GM18867 (cell line): ENCODE data around the gene NXN.
"Not testable (repeated sequence)": the region's sequence is repeated elsewhere in the genome, so short reads cannot be mapped to it uniquely, and the experiment has no call there.

Experiments
- ATAC-seq: cut with Tn5 transposase; IDR thresholded peaks from one replicate; pipeline ENCODE4 v1.9.1; 2021; ENCODE audit warnings: mild to moderate bottlenecking, moderate library complexity; ENCODE audit not compliant: unreplicated experiment

NXN gene

DNA sequence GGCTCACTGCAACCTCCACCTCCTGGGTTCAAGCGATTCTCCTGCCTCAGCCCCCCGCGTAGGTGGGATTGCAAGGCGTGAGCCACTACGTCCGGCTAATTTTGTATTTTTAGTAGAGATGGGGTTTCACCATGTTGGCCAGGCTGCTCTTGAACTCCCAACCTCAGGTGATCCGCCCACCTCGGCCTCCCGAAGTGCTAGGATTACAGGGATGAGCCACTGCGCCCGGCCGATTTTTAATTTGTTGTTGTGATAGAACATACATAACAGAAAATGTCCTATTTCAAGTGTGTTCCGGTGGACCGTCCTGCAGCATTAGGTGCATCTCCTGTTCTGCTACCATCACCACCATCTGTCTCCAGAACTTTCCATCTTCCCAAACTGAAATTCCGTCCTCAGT, 55.3 kb downstream of the NXN start:
- not testable (repeated sequence) for ATAC-seq

DNA sequence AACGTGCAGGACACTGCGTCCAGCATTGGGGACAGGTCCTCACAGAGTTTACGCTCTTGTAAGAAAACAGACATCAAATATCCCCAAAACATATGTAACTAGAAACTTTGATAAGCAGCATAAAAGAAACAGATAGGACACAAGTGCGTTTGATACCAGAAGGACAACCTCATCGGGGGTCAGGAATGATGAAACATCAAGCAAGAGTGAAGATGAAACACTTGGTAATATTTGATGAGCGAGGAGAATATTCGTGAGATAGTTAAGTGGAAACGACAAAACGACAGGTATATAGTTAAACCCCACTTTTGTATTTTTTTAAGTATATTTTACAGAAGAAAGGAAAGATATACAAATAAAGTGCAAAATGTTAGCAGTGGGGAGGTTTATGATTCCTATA, 55.9 kb downstream of the NXN start:
- ATAC-seq = no peak

DNA sequence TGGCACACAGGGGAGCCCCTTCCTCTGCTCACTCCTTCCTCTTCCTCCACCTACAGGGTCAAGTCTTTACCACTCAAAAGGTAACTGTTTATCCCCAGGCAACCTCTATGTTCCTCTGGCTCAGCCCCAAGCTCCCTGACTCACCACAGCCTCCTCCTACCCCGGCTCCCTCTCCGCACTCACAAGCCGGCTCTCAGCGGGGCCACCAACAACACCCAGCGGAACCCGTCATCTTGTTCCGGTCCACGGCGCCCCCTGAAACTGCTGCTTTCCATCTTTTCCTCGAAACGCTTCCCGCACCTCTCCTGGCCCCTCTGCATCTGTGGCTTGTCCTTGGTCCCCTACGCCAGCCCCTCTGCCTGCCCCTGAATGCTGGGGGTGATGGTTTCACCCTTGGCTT, 58.4 kb downstream of the NXN start:
- no peak for ATAC-seq

DNA sequence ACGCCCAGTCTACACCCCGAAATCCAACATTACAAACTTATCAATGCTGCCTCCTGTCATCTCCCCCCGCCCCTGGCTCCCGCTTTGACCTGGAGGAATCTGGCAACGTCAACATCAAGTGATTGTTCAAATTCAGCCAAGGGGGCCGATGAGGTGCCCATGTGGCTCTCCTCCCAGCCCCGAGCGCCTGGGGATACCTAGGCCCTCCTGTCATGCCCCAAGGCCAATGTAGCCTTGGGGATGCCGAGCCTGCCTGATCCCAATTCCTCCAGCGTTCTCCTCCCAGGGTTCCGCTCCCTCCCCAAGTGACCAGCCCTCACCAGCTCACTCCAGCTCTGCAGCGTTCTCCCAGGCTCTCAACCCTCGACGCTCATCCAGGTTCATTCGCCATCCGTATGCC, 59.4 kb downstream of the NXN start:
- ATAC-seq = no peak

DNA sequence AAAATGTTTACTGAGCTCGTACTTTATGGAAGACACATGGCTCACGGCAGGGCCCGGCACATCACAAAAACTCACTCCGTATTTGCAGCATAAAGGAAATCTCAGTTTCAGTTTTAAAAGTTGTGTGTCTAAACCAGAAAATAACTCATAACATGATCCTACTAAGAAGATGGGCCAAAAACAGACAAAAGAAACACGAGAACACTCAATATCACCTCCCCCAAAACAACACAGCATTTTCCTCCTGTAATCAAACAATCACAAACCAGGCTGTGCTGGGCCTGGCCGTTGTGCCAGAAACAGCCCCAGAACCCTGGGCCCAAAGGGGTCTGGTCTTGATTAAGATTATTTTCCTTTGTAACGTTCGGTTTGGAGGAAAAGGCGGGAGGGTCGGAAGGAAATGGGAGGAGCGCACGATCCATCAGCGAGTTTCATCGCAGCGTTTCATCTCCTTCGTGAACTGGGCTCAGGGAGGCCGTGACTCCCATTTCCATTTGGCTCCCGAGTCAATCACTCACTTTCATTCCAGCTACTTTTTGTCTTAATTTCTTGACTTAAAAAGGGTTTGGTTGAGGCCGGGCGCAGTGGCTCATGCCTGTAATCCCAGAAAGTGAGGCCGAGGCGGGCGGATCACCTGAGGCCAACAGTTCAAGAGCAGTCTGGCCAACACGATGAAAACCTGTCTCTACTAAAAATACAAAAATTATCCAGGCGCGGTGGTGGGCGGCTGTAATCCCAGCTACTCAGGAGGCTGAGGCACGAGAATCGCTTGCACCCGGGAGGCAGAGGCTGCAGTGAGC, 61.4 kb downstream of the NXN start:
- ATAC-seq = no peak

GRCh38 chr17:917391-917811, 62.2 kb downstream of the NXN start:
- no peak for ATAC-seq

DNA sequence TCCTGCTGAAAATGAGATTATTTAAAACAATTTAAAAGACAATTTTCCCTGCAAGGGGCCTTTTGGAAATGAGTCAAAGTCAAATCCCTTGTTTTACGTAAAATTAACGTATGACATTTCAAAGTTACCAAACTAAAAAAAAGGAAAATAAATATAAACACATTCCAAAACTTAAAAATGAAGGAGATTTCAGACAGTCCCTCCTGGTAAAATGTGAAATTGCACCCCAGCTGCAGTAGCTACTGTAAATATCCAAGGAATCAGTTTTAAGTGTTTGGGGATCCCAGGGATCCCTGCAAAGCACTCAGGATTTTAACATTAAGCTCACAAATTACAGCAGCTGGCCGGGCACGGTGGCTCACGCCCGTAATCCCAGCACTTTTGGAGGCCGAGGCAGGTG, 63.3 kb downstream of the NXN start:
- ATAC-seq = no peak

DNA sequence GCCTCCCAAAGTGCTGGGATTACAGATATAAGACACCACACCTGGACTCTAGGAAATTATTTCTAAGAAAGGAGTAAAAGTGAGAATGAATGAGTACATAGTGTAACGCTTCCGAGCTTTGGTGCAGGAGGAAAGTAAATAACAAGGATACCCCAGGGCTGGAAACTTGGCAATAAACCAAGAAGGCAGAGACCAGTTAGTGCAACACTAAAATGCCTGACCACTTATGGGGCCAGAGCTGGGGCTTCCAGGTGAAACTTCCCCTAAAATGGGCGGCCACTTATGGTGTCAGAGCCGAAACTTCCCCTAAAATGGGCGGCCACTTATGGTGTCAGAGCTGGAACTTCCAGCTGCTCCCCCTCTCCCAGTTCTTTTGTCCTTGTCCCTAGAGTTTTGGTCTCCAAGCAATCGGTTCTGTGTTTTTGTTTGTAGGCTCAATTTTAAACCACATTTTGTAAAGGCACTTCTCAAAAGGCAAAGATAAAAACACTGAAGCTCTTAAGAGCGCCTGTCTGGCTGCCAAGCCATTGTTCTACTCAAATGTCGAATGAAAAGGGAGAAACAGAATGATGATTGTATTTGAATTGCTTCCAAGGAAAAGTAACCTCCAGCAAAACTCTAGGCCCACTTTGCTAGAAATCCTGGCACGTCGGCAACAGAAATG, 63.9 kb downstream of the NXN start:
- ATAC-seq = no peak

GRCh38 chr17:914561-914960, 65.0 kb downstream of the NXN start:
- ATAC-seq = no peak

DNA sequence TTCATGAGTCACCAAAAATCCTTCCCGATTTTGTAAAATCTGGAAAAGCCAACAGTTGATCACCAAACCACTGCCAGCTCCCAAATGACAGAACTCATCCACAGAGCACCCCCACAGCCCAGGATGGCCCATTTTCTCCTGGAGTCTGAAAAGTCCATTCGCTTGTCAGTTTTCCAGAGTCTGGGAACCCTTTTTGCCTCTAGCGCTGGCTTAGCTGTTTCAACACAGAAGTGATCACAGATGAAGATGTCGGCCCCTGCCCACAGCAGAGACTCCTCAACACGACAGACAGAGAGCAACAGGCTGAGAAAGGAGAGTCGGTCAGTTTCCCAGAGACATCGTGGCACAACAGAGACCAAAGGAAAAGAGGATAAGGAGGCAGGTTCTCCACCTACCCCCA, 66.4 kb downstream of the NXN start:
- ATAC-seq = no peak

- ATAC-seq = no peak
Observed at GRCh38 chr17:909642-910323, 69.8 kb downstream of the NXN start.

- ATAC-seq = no peak
Observed at GRCh38 chr17:907725-908124, 71.9 kb downstream of the NXN start.

GRCh38 chr17:905708-906107, 73.9 kb downstream of the NXN start:
- not testable (repeated sequence) for ATAC-seq

GRCh38 chr17:903691-904481, 75.7 kb downstream of the NXN start:
- ATAC-seq = no peak

DNA sequence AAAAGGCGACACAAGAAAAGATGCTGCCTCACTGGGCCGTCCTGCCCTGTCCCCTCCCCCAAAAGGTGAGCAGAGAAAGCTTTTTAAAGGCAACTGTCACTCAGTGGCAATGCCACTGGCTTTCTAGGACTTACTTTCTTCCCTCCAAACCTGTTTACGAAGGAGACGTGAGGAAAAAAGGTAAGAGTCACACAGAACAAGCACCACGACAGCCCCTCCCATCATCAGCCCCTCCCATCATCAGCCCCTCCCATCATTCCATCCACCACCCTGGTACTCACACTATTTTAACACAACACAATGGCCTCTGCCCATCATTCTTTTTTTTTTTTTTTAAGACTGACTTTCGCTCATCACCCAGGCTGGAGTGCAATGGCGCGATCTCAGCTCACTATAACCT, 77.1 kb downstream of the NXN start:
- ATAC-seq = no peak

DNA sequence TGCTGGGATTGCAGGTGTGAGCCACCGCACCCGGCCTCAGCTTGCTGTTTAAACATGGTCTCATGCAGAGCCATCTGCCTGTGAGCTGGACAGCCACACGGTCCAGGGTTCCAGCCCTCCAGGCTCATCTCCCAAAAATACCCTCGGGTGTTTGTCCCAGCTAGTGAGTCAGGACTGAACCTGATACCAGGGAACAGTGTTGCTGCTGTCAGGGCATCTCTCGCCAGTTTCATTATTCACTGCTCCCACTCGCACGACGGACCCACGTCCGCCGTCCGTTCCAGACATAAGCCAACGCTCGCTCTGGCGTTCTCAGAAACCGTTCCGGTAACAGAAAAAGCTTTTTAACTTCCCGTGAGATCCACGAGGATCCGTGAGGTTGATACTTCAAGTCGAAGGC, 77.6 kb downstream of the NXN start:
- no peak for ATAC-seq

GRCh38 chr17:901191-901950, 78.2 kb downstream of the NXN start:
- no peak for ATAC-seq

- no peak for ATAC-seq
Observed at GRCh38 chr17:900336-900934, 79.1 kb downstream of the NXN start.

- no peak for ATAC-seq
Observed at GRCh38 chr17:897970-898619, 81.5 kb downstream of the NXN start.
